Stimulated activated CD8-positive, alpha-beta memory T cell treated with anti-CD3 and anti-CD28 coated beads, Interleukin-7, amount 100 ng/mL, for 48 hours (primary cell): ENCODE data around the gene PFDN6.

Experiments used
- DNase-seq, 2 donors: peaks; one replicate each; pipeline ENCODE4 v3.0.0-alpha.2; 2020; ENCODE audit warnings: low read depth in 1 of 2; ENCODE audit errors: extremely low read depth in 1 of 2

Gene PFDN6

GRCh38 chr6:33294086-33294823 lies 4.9 kb downstream of the PFDN6 start:
- DNase-seq: no peak

GRCh38 chr6:33295621-33296369 lies 6.4 kb downstream of the PFDN6 start:
- DNase-seq: no peak

- DNase-seq: no peak
Observed at GRCh38 chr6:33296797-33297405, 7.5 kb downstream of the PFDN6 start.

GRCh38 chr6:33297406-33297955 lies 8.1 kb downstream of the PFDN6 start:
- no peak for DNase-seq

- no peak for DNase-seq
Observed at GRCh38 chr6:33297956-33298772, 8.8 kb downstream of the PFDN6 start.

DNA sequence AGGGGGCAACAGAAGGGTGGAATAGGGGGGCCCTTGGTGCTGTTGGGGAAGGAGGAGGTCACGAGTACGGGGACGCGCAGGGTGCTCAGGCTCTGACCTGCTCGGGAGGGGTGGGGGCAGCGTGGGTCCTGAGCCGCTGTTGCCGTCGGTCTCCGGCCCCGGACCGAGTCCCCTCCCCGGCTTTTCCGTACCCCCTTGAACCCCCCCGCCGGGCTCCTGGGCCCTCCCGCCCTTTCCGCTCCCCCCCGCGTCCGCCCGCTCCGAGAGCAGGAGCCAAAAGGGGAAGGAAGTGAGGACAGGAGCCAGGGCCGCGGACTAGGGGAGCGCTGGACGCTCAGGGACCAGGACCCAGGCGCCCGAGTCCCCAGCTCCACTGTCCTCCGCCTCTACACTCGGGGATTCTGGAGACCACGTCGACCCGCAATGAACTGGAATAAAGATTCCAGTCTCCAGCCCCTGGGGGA lies 9.4 kb downstream of the PFDN6 start, which contains the start of gene RGL2:
TSS of gene RGL2 (minus strand) at position 170 of the 464 bp plus-strand sequence. CDS start 332 bp downstream, outside the sequence.
- no peak for DNase-seq

- peak; percentile 84 to 89 for DNase-seq
Observed at GRCh38 chr6:33299237-33299944, 10.0 kb downstream of the PFDN6 start.

GRCh38 chr6:33301877-33302276 lies 12.5 kb downstream of the PFDN6 start:
- no peak for DNase-seq

DNA sequence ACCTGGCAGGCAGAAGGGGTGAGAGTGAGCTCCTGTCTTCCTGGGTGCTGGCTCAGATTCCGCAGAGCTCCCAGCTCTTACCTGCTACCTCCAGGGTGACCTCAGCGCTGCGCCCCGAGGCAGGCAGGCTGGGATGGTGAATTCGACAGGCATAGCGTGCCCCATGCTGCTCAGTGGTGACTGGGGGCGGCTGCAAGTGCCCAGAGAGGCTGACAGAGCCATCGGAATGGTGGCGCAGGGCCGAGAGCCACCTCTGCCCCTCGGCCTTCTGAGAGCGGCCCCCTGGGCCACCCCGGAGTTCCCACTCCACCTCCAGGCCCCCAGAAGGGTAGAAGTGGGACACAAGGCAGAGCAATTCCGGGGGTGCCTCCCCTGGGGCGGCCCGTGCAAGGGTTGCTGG lies 14.8 kb downstream of the PFDN6 start:
- DNase-seq: no peak

DNA sequence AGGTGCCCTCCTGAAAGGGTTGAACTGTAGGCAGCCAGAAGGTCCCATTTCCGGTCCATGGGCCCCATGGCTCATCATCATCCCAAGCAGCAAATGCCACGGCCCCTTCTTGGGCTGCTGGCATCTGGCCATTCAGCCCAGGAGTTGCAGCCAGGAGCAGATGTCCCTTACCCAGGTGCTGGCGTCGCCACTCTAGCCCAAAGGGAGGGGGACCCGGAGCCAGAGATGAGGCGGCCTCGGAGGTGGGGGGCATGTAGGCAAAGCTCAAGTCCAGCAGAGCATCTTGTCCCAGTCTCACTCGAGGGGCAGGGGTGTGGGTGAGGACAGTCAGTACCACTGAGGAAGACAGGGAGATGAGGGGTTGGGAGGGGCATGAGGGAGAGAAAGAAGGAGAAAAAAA lies 15.7 kb downstream of the PFDN6 start:
- DNase-seq: no peak

DNA sequence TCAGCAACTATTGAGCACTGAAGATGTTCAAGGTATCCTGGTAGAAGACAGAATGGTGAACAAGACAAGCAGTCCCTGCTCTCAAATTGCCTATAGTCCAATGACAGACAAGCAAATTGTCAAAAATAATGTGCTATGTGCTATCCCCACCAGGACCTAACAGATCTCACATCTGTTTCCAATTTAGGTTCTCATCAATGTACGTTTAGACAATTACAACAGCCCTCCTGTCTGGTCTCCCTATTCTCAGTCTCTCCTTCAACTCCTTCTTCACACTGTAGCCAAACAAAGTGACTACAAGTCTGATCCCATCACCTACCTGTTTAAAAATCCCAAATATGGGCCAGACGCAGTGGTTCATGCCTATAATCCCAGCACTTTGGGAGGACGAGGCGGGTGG lies 17.0 kb downstream of the PFDN6 start:
- no peak for DNase-seq

DNA sequence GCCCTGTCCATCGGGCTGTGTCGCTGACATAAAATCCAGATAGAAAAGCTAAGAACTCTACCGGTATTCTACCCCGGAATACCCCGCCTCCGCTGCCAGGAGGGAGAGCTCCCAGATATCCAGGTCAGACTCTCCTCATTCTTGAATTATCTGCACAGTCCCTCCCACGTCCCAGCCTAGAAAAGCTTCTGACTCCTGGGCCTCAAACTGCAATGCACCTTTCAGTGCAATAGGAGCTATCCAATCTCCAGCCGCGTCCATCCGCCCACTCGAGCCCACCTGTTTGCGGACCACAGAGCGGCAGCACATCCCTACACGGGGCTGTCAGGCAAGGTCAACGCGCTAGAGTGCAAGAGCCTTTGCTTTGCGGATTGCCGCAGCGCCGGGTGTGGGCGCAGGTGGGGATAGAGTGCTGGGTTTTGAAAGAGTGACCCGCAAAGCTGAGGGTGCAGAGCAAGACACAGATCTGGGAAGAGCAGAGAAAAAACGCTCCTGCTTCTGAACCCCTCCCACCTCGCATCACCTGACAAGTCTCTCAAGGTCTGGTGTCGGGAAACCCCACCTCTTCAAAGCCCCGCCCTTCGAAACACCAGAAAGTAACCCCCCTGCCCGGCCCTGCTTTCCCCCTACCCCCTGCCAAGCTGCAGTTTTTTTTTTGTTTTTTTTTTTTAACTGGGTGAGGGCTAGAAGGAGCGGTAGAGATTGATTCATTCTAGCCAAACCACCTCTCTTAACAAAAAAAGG lies 23.1 kb downstream of the PFDN6 start:
- peak; percentile 50 to 72 for DNase-seq

DNA sequence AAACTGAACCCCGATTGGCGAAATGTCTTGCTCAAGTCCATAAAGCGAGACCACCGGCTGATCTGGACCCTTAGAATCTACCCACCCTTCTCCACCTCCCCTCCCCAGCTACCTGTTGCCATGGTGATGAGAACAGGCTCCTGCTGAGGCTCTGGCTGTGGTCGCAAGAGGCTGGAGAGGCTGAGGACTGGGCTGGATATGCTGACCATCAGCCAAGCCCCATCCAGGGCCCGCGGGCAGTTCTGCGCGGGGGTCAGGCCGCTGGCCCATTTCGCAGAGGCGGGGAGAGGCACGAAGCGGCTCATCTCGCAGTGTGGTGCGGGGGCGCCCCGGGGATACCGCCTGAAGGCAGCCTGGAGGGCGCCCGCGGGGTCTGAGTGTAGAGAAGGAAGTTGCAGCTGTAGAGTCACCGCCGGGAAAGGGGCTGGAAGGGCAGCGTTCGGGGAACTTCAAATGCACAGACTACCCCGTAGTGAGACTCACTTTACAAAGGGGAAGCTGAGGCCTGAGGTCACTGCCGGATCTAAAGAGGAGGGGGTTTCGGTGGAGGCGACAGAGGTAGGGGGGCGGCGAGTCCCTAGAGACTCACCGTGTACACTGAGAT lies 23.8 kb downstream of the PFDN6 start:
- peak in 1 of 2 donors; percentile 47 for DNase-seq

GRCh38 chr6:33313709-33314514 lies 24.5 kb downstream of the PFDN6 start, which contains the start of gene TAPBP:
TSS of gene TAPBP (minus strand) at chr6:33314078. CDS start at chr6:33314041, 37 bp downstream.
- peak; percentile 75 to 85 for DNase-seq

DNA sequence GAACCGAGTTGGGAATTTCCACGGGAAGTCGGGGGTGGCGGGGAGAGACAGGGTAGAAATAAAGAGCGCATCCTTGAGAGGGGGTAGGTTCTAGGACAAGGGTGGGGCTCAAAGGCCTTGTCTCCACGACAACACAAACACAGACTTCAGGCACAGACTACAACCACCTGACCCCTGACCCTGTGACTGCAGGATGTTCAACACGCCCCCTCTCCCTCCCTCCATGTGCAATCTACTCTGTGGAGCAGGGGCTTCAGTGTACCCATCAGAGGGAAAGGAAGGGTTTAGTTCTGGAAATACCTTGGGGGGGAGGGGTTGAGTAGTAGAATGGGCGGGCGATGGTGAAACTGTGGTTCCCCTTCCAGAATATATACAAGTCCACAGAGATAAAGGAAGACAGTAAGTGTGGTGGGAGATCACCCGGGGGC lies 25.1 kb downstream of the PFDN6 start:
- peak; percentile 39 to 47 for DNase-seq

GRCh38 chr6:33314943-33315792 lies 25.8 kb downstream of the PFDN6 start:
- no peak for DNase-seq
